DND-41 (cell line): Measurements from ENCODE around the gene ZBTB12.

ENCODE experiments used
- EZH2 ChIP-seq: IDR thresholded peaks from 3 replicates; pipeline ENCODE4 v1.6.1; 2012; ENCODE audit warnings: borderline replicate concordance, low read depth, mild to moderate bottlenecking, moderate library complexity, low read length, inconsistent platforms; ENCODE audit not compliant: severe bottlenecking
- TF ChIP-seq, protein P1 (sequence below): IDR thresholded peaks from 2 replicates; pipeline ENCODE4 v1.5.1; 2012; ENCODE audit warnings: borderline replicate concordance, low read length, moderate library complexity, mild to moderate bottlenecking; ENCODE audit not compliant: poor library complexity, severe bottlenecking; ENCODE audit errors: extremely low read depth

- TF ChIP-seq, protein P1, sequence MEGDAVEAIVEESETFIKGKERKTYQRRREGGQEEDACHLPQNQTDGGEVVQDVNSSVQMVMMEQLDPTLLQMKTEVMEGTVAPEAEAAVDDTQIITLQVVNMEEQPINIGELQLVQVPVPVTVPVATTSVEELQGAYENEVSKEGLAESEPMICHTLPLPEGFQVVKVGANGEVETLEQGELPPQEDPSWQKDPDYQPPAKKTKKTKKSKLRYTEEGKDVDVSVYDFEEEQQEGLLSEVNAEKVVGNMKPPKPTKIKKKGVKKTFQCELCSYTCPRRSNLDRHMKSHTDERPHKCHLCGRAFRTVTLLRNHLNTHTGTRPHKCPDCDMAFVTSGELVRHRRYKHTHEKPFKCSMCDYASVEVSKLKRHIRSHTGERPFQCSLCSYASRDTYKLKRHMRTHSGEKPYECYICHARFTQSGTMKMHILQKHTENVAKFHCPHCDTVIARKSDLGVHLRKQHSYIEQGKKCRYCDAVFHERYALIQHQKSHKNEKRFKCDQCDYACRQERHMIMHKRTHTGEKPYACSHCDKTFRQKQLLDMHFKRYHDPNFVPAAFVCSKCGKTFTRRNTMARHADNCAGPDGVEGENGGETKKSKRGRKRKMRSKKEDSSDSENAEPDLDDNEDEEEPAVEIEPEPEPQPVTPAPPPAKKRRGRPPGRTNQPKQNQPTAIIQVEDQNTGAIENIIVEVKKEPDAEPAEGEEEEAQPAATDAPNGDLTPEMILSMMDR = no peak
- TF ChIP-seq EZH2 = no peak
These were observed 36.4 kb downstream of the ZBTB12 start for GRCh38 chr6:31865205-31866118.
